ENCODE data around the gene ETFA.

The ETFA gene

DNA sequence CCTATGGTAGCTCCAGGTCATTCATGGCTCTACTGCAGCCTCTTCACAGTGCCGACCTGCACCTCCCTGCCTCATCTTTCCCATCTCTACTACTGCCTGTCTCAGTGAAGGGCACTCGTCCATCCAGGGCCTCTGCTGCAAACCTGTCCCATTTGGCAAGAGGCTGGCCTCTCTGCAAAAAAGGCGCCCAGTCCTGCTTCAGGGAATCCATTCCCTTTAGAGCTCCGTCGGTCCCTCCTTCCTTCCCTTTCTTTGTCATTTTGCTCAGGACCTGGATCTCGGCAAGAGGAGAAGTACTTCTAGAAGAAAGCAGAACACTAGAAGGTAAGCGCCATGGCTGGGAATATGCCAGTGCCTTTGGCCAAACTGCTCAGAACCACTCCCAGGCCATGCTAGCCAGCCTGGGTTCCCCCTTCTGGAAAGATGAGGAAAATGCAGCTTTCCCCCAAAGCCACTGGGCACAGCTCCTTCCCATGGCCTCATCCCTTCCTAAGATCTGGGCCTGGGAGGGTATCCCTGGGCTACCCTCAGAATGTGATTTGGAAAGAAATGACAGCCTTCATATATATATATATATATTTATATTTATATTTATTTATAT, 18.9 kb upstream of the ETFA start:
- TF ChIP-seq, protein P1, sequence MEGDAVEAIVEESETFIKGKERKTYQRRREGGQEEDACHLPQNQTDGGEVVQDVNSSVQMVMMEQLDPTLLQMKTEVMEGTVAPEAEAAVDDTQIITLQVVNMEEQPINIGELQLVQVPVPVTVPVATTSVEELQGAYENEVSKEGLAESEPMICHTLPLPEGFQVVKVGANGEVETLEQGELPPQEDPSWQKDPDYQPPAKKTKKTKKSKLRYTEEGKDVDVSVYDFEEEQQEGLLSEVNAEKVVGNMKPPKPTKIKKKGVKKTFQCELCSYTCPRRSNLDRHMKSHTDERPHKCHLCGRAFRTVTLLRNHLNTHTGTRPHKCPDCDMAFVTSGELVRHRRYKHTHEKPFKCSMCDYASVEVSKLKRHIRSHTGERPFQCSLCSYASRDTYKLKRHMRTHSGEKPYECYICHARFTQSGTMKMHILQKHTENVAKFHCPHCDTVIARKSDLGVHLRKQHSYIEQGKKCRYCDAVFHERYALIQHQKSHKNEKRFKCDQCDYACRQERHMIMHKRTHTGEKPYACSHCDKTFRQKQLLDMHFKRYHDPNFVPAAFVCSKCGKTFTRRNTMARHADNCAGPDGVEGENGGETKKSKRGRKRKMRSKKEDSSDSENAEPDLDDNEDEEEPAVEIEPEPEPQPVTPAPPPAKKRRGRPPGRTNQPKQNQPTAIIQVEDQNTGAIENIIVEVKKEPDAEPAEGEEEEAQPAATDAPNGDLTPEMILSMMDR (IDR thresholded peaks at IDR 0.05; ENCODE audit: low read depth, low read length, missing control alignments), result peak; percentile 48
- no peak for DNase-seq (ENCODE audit: low read depth)
- H3K4me3 ChIP-seq (ENCODE audit: low read depth, low read length), result no peak overlapping the region

- TF ChIP-seq, protein P1 (IDR thresholded peaks at IDR 0.05; ENCODE audit: low read depth, low read length, missing control alignments), result no peak
- no peak overlapping the region for H3K4me3 ChIP-seq (ENCODE audit: low read depth, low read length)
- no peak for DNase-seq (ENCODE audit: low read depth)
Observed at GRCh38 chr15:76328958-76329357, 17.7 kb upstream of the ETFA start.

- TF ChIP-seq, protein P1 (IDR thresholded peaks at IDR 0.05; ENCODE audit: low read depth, low read length, missing control alignments), result no peak
- H3K4me3 ChIP-seq (ENCODE audit: low read depth, low read length), result no peak overlapping the region
- DNase-seq (ENCODE audit: low read depth), result no peak
Observed at GRCh38 chr15:76328106-76328696, 16.9 kb upstream of the ETFA start.

GRCh38 chr15:76327191-76328105, 16.2 kb upstream of the ETFA start:
- DNase-seq (ENCODE audit: low read depth), result no peak
- H3K4me3 ChIP-seq (ENCODE audit: low read depth, low read length), result no peak overlapping the region
- TF ChIP-seq, protein P1 (IDR thresholded peaks at IDR 0.05; ENCODE audit: low read depth, low read length, missing control alignments), result no peak

DNA sequence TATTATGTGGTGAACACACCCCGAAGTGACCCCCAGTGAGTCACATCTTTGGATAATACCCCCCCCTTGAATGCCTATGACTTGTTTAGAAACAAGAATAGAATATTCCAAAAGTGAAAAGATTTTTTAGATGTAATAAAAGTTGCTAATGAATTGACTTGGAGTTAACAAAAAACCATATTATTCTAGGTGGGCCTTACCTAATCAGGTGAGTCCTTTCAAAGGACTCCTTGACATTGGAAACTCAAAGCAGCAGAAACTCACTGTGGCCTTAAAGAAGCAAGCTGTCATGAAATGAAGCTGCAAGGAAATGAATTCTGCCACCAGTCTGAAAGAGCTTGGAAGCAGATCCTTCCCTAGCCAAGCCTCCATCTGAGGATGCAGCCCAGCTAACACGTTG, 14.4 kb upstream of the ETFA start:
- DNase-seq (ENCODE audit: low read depth), result no peak
- no peak overlapping the region for H3K4me3 ChIP-seq (ENCODE audit: low read depth, low read length)
- TF ChIP-seq, protein P1 (IDR thresholded peaks at IDR 0.05; ENCODE audit: low read depth, low read length, missing control alignments), result no peak

DNA sequence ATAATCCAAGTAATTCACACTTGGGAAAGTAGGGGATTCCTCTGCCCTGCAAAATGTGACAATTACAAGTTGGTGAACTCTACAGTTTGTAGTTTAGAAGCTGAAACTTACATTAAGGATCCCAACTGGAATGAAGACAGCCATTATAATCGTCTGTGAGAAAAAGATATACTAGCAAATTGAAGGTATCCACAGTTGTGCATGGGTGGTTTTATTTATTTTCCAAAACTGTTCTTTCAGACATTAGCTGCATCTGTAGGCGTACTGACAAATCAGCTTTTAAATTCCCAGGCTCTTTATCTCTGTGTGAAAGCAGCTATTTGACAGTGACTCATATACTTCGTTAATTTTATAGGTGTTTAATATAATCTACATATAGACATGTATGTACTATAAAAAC, 12.8 kb upstream of the ETFA start:
- H3K4me3 ChIP-seq (ENCODE audit: low read depth, low read length), result no peak overlapping the region
- TF ChIP-seq, protein P1 (IDR thresholded peaks at IDR 0.05; ENCODE audit: low read depth, low read length, missing control alignments), result no peak

More for the DNA sequence above, 12.8 kb upstream of the ETFA start:
- no peak for DNase-seq (ENCODE audit: low read depth)

All from GM12864 (cell line).